ENCODE data around the gene EGF.
A peak's percentile ranks its signal among the peaks of the same experiment; 100 is the strongest.

Gene EGF

DNA sequence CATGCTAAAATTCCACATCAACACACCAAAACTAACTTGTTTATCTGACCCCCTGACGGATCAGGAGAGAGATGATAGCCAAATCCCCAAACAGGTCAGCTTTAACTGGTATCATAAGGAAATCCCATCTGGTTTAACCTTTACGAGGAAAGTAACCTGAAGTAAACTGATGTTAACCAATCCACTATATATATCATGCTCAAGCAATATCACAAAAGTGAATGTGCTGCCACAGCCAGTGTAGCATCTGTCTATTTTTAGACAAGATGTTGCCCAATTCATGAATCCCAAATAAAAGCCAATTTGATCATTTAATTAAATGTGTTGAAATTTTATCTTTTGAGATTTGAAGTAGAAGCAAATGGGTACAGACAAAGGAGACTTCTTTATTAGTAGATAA is 44.5 kb downstream of the EGF start:
- TF ChIP-seq POLR2AphosphoS5 (IDR thresholded peaks at IDR 0.05; ENCODE audit: borderline replicate concordance, low read depth, low read length), result no peak
- TF ChIP-seq EZH2 (IDR thresholded peaks at IDR 0.05), result no peak
- TF ChIP-seq FOXP2 (optimal IDR thresholded peaks at IDR 0.05; ENCODE audit: control extremely low read depth, extremely low read length, insufficient read depth), result no peak
- DNase-seq (ENCODE audit: low read depth, low spot score), result no peak

DNA sequence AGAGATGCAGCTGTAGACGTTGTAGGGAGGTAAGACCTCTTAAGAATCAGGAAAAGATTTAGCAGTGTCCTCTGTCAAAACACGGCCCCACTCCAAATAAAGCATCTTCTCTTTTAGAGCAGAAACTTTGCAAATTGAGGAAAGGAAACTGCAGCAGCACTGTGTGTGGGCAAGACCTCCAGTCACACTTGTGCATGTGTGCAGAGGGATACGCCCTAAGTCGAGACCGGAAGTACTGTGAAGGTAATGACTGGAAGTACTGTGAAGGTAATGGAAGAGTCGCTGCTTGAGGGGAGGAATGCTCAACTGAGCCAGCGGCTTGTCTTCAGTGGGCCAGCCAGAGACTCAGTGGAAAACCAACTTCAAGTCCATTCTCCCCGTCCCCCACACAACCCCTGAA is 46.5 kb downstream of the EGF start:
- peaks cover 17% of the 10 kb centered on the region for H3K36me3 ChIP-seq (ENCODE audit: insufficient read depth, low read length)
- no peaks in the 10 kb centered on the region for H3K9me3 ChIP-seq (ENCODE audit: low read depth, low read length)
- H3K27ac ChIP-seq, result no peak overlapping the region
- no peak overlapping the region for H3K4me3 ChIP-seq
- no peak overlapping the region for H3K9ac ChIP-seq (ENCODE audit: insufficient read length)
- DNase-seq (ENCODE audit: low read depth, low spot score), result no peak
- TF ChIP-seq POLR2AphosphoS5 (IDR thresholded peaks at IDR 0.05; ENCODE audit: borderline replicate concordance, low read depth, low read length) (no peak), EZH2 (IDR thresholded peaks at IDR 0.05) (no peak), FOXP2 (optimal IDR thresholded peaks at IDR 0.05; ENCODE audit: control extremely low read depth, extremely low read length, insufficient read depth) (no peak)

More for the DNA sequence above, 44.5 kb downstream of the EGF start:
- Histone ChIP-seq H3K9ac (ENCODE audit: insufficient read length) (no peak overlapping the region), H3K27ac (no peak overlapping the region), H3K4me3 (no peak overlapping the region), H3K9me3 (ENCODE audit: low read depth, low read length) (no peaks in the 10 kb centered on the region), H3K36me3 (ENCODE audit: insufficient read depth, low read length) (peaks cover 8% of the 10 kb centered on the region)

DNA sequence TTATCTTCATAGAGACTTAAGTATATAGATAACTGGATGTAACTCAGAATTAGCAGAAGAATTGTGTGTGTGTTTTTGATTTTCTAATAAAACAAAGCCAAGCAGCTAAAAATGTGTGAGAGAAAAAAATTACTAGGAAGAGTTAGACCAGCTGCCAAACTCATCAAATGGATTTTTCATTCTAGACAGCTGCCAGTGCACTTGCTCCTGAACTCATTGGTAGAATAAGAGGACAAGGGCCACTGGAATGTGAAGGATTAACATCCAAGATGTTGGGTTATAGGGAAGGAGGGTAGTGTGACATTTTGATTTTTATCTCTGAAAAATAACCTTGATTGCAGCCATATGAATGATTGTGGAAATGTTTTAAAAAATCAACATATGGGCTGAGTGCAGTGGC is 49.7 kb downstream of the EGF start:
- Histone ChIP-seq H3K4me3 (no peak overlapping the region), H3K9ac (ENCODE audit: insufficient read length) (no peak overlapping the region), H3K27ac (no peak overlapping the region), H3K36me3 (ENCODE audit: insufficient read depth, low read length) (peaks cover 16% of the 10 kb centered on the region), H3K9me3 (ENCODE audit: low read depth, low read length) (no peaks in the 10 kb centered on the region)
- TF ChIP-seq EZH2 (IDR thresholded peaks at IDR 0.05) (no peak), POLR2AphosphoS5 (IDR thresholded peaks at IDR 0.05; ENCODE audit: borderline replicate concordance, low read depth, low read length) (no peak), FOXP2 (optimal IDR thresholded peaks at IDR 0.05; ENCODE audit: control extremely low read depth, extremely low read length, insufficient read depth) (no peak)
- no peak for DNase-seq (ENCODE audit: low read depth, low spot score)

DNA sequence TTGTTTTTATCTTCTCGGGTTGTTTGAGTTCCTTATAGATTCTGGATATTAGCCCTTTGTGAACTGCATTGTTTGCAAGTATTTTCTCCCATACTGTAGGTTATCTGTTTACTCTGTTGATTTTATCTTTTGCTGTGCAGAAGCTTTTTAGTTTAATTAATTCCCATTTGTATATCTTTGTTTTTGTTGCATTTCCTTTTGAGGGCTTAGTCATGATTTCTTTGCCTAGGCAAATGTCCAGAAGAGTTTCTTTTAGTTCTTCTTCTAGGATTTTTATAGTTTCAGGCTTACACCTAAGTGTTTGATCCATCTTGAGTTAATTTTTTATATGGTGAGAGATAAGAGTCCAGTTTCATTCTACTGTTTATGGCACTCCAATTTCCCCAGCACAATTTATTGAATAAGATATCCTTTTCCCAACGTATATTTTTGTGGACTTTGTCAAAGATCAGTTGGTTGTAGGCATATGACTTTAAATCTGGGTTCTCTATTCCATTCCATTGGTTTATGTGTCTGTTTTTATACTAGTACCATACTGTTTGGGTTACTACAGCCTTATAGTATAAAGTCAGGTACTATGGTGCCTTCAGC is 54.3 kb downstream of the EGF start:
- H3K27ac ChIP-seq, result no peak overlapping the region
- H3K36me3 ChIP-seq (ENCODE audit: insufficient read depth, low read length), result peaks cover 32% of the 10 kb centered on the region
- TF ChIP-seq FOXP2 (optimal IDR thresholded peaks at IDR 0.05; ENCODE audit: control extremely low read depth, extremely low read length, insufficient read depth) (no peak), POLR2AphosphoS5 (IDR thresholded peaks at IDR 0.05; ENCODE audit: borderline replicate concordance, low read depth, low read length) (no peak), EZH2 (IDR thresholded peaks at IDR 0.05) (no peak)
- no peak for DNase-seq (ENCODE audit: low read depth, low spot score)
- no peaks in the 10 kb centered on the region for H3K9me3 ChIP-seq (ENCODE audit: low read depth, low read length)
- H3K4me3 ChIP-seq, result no peak overlapping the region
- H3K9ac ChIP-seq (ENCODE audit: insufficient read length), result no peak overlapping the region

DNA sequence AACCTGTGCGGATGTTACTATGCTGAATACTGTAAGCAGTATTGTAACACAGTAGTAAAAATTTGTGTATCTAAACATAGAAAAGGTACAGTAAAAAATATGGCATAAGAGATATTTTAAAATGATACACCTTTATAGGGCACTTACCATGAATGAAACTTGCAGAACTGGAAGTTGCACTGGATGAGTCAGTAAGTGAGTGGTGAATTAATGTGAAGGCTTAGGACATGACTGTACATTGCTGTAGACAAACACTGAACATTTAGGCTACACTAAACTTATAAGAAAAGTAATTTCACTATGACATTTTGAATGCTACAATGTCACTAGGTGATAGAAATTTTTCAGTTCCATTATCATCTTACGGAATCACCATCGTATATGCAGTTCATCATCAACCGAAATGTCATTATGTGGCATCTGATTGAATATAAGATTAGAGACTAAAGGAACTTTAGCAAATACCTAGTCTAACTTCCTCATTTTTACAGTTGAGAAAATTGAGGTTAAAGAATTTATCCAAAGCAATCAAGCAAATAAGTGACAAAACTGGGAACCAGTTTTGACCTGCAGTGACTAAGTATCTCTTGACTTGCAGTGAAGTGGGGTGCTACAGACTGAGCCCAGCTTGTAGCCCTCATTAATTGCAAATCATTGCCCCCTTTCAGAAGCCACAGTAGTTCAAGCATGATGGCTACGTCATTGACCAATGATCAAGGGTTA is 55.3 kb downstream of the EGF start:
- H3K36me3 ChIP-seq (ENCODE audit: insufficient read depth, low read length), result peaks cover 31% of the 10 kb centered on the region
- no peak for DNase-seq (ENCODE audit: low read depth, low spot score)
- no peak overlapping the region for H3K4me3 ChIP-seq
- no peaks in the 10 kb centered on the region for H3K9me3 ChIP-seq (ENCODE audit: low read depth, low read length)
- no peak overlapping the region for H3K9ac ChIP-seq (ENCODE audit: insufficient read length)
- H3K27ac ChIP-seq, result no peak overlapping the region
- no peak for TF ChIP-seq FOXP2 (optimal IDR thresholded peaks at IDR 0.05; ENCODE audit: control extremely low read depth, extremely low read length, insufficient read depth)
- no peak for TF ChIP-seq EZH2 (IDR thresholded peaks at IDR 0.05)
- no peak for TF ChIP-seq POLR2AphosphoS5 (IDR thresholded peaks at IDR 0.05; ENCODE audit: borderline replicate concordance, low read depth, low read length)

DNA sequence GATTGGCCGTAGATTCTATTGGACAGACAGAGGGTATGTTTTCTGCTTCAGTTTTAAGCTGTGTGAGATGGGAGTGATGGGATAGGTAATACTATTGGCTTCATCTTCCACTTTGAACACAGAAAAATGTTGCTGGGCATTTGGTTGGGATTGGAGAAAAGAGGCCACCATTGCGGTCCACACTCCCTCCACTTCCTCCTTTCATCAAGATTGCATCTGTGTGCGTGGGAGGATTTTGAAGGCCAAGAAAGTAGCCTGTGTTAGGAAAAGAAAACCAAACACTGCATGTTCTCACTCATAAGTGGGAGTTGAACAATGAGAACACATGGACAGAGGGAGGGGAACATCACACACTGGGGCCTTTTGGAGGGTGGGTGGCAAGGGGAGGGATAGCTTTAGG is 56.4 kb downstream of the EGF start:
- Histone ChIP-seq H3K4me3 (no peak overlapping the region), H3K27ac (no peak overlapping the region), H3K9ac (ENCODE audit: insufficient read length) (no peak overlapping the region), H3K9me3 (ENCODE audit: low read depth, low read length) (no peaks in the 10 kb centered on the region), H3K36me3 (ENCODE audit: insufficient read depth, low read length) (peaks cover 24% of the 10 kb centered on the region)
- TF ChIP-seq EZH2 (IDR thresholded peaks at IDR 0.05) (no peak), FOXP2 (optimal IDR thresholded peaks at IDR 0.05; ENCODE audit: control extremely low read depth, extremely low read length, insufficient read depth) (no peak), POLR2AphosphoS5 (IDR thresholded peaks at IDR 0.05; ENCODE audit: borderline replicate concordance, low read depth, low read length) (no peak)
- no peak for DNase-seq (ENCODE audit: low read depth, low spot score)

DNA sequence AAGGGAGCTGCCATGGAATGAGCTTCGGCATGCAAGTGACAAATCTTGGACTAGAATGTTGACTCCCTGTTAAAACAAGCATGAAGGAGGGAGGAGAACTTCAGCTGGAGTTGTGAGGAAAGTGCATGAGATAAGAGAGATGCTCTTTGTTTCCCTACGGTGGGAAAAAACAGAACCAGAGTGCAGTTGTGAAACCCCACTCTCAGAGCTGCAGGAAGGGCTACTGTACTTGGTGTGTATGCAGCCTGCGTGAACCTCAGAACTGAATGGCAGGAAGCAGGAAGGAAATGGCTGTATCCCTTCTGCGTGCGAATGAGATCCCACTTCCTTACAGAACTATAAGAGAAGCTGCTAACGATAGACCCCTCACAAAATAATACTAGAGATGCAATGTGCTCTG is 57.2 kb downstream of the EGF start:
- Histone ChIP-seq H3K36me3 (ENCODE audit: insufficient read depth, low read length) (peaks cover 17% of the 10 kb centered on the region), H3K9ac (ENCODE audit: insufficient read length) (no peak overlapping the region), H3K27ac (no peak overlapping the region), H3K9me3 (ENCODE audit: low read depth, low read length) (no peaks in the 10 kb centered on the region), H3K4me3 (no peak overlapping the region)
- DNase-seq (ENCODE audit: low read depth, low spot score), result peak; percentile 8
- no peak for TF ChIP-seq POLR2AphosphoS5 (IDR thresholded peaks at IDR 0.05; ENCODE audit: borderline replicate concordance, low read depth, low read length)
- no peak for TF ChIP-seq EZH2 (IDR thresholded peaks at IDR 0.05)
- no peak for TF ChIP-seq FOXP2 (optimal IDR thresholded peaks at IDR 0.05; ENCODE audit: control extremely low read depth, extremely low read length, insufficient read depth)

DNA sequence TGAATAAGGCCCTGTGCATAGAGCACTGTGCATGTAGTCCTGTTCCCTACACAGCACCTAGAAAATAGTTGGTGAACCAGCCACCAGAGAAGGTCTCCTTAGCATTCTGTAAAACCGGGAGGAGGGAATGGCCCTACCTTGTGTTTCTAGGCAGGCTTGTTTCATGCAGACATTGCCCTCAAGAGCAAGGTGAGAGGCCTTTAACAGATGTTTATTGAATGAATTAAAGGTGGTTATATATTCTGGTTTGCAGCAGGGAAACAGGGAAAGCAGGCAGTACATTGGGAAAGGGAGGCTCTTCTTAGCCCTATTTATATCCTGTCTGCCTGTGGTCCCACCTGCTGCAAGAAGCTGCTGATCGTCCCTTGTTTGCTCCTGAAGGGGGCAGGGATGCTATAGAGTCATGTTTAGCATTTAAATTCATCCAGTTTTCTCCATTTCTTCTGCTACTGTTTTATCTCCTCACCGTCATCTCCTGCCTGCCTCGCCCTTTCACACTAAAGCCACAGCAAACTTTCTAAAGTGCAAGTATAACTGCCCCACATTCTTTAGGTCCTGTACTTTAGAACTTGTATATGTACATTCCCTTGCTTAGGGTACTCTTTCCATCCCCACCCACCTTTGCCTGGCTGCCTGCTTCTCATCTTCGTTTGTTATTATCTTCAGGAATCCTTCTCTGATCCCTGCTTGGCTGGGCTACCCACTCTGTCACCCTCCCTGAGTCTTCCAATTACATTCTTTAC is 60.3 kb downstream of the EGF start:
- H3K27ac ChIP-seq, result no peak overlapping the region
- no peak overlapping the region for H3K9ac ChIP-seq (ENCODE audit: insufficient read length)
- no peak for DNase-seq (ENCODE audit: low read depth, low spot score)
- TF ChIP-seq FOXP2 (optimal IDR thresholded peaks at IDR 0.05; ENCODE audit: control extremely low read depth, extremely low read length, insufficient read depth) (no peak), POLR2AphosphoS5 (IDR thresholded peaks at IDR 0.05; ENCODE audit: borderline replicate concordance, low read depth, low read length) (no peak), EZH2 (IDR thresholded peaks at IDR 0.05) (no peak)
- H3K4me3 ChIP-seq, result no peak overlapping the region
- H3K9me3 ChIP-seq (ENCODE audit: low read depth, low read length), result no peaks in the 10 kb centered on the region
- peaks cover 10% of the 10 kb centered on the region for H3K36me3 ChIP-seq (ENCODE audit: insufficient read depth, low read length)

All from SK-N-MC (cell line).